GM21526 (cell line): Measurements from ENCODE around the gene RPTOR.

Source experiments
- ATAC-seq: cut with Tn5 transposase; IDR thresholded peaks from one replicate; pipeline ENCODE4 v1.9.1; 2021; ENCODE audit warnings: moderate library complexity; ENCODE audit not compliant: unreplicated experiment, low FRiP score

RPTOR gene

GRCh38 chr17:80947200-80947940, 402.7 kb downstream of the RPTOR start:
- ATAC-seq = no peak

- ATAC-seq = no peak
Measured at GRCh38 chr17:80948019-80948975, 403.7 kb downstream of the RPTOR start.

- ATAC-seq = no peak
Measured at GRCh38 chr17:80948976-80949450, 404.4 kb downstream of the RPTOR start.

GRCh38 chr17:80949451-80950421, 405.1 kb downstream of the RPTOR start:
- no peak for ATAC-seq

GRCh38 chr17:80950466-80951120, 406.0 kb downstream of the RPTOR start:
- ATAC-seq = no peak

GRCh38 chr17:80951121-80952090, 406.8 kb downstream of the RPTOR start:
- no peak for ATAC-seq

- ATAC-seq = no peak
Measured at GRCh38 chr17:80952291-80952690, 407.7 kb downstream of the RPTOR start.

- no peak for ATAC-seq
Measured at GRCh38 chr17:80953471-80954315, 409.1 kb downstream of the RPTOR start.

- no peak for ATAC-seq
Measured at GRCh38 chr17:80955078-80955477, 410.4 kb downstream of the RPTOR start.

- ATAC-seq = no peak
Measured at GRCh38 chr17:80955671-80956280, 411.1 kb downstream of the RPTOR start.

- ATAC-seq = no peak
Measured at GRCh38 chr17:80956321-80957190, 411.9 kb downstream of the RPTOR start.

GRCh38 chr17:80957461-80957941, 412.9 kb downstream of the RPTOR start:
- no peak for ATAC-seq

GRCh38 chr17:80959330-80960036, 414.8 kb downstream of the RPTOR start:
- no peak for ATAC-seq

GRCh38 chr17:80960037-80960796, 415.6 kb downstream of the RPTOR start:
- ATAC-seq = no peak
